HCT116 (cell line): Measurements from ENCODE around the gene MARCHF3. TPM values are rescaled to one million over a fixed set of nuclear protein-coding genes. Genes with fewer than 3 reads are reported as not detected.

ENCODE experiments used
- ATAC-seq: fragments of 200-7000 bp; cut with Tn5 transposase; 2 replicates; pipeline ENCODE4 v1.9.1; 2020; ENCODE audit warnings: mild to moderate bottlenecking, moderate library complexity
- BruUV-seq: library from RNA; stranded (reverse); fragments of 400-500 nt; replicated peaks from 2 replicates; lab custom pipeline; 2021; lab: Mats Ljungman, UMichigan
- CTCF ChIA-PET: fragments of 300-600 bp; sonication (Branson Sonifier 250); formaldehyde crosslinking; loops from one replicate; lab custom pipeline; 2021; ENCODE audit warnings: antibody characterized with exemption; lab: Charles Lee
- POLR2A ChIA-PET: fragments of 300-600, 350-600 bp; sonication (Branson Sonifier 250); formaldehyde crosslinking; loops from one replicate; lab custom pipeline; 2021; ENCODE audit warnings: antibody characterized with exemption; lab: Charles Lee
- RAD21 ChIA-PET, 2 experiments: fragments of 300-600 bp; sonication (Branson Sonifier 250); formaldehyde crosslinking; loops; one replicate each; lab custom pipeline; 2023; ENCODE audit warnings: low total read pairs in 2 of 2; ENCODE audit not compliant: uncharacterized antibody in 2 of 2, unreplicated experiment in 2 of 2, low non-redundant PET in 1 of 2; lab: Charles Lee
- DNase-seq: peaks from one replicate; pipeline ENCODE4 v3.0.0-alpha.2; 2010; ENCODE audit warnings: low read depth, low spot score
- H2AFZ ChIP-seq: fragments of 200-600 bp; shearing (Covaris generic), sonication (generic); 2 replicates; pipeline ENCODE4 v1.6.1; 2017; ENCODE audit warnings: low read depth, mixed run types, mixed read lengths, antibody characterized with exemption, low read length; ENCODE audit not compliant: poor library complexity, severe bottlenecking
- H3K27ac ChIP-seq: 2 replicates; pipeline ENCODE4 v1.5.1; 2012; ENCODE audit warnings: low read depth, low read length
- H3K27me3 ChIP-seq: fragments of 200-600 bp; sonication (generic); 2 replicates; pipeline ENCODE4 v1.6.1; 2016; ENCODE audit warnings: mixed run types, low read length, mixed read lengths; ENCODE audit not compliant: insufficient read depth
- H3K36me3 ChIP-seq, 2 experiments: fragments of 200-500 bp in 1 of 2; fragments of 200-600 bp in 1 of 2; sonication (Bioruptor generic) in 1 of 2; sonication (generic) in 1 of 2; 2 replicates each; pipeline versions ENCODE4 v1.5.1 to v1.6.1; 2014 to 2016; ENCODE audit warnings: low read length in 2 of 2, inconsistent platforms in 1 of 2, mixed read lengths in 1 of 2, mixed run types in 1 of 2; ENCODE audit not compliant: insufficient read depth in 2 of 2, control insufficient read depth in 1 of 2
- H3K4me1 ChIP-seq, 2 experiments: fragments of 200-600 bp in 1 of 2; sonication (generic) in 1 of 2; 2 replicates each; pipeline versions ENCODE4 v1.5.1 to v1.6.1; 2012 to 2017; ENCODE audit warnings: low read length in 2 of 2, inconsistent platforms in 1 of 2, mild to moderate bottlenecking in 1 of 2, mixed read lengths in 1 of 2, mixed run types in 1 of 2, moderate library complexity in 1 of 2; ENCODE audit not compliant: insufficient read depth in 2 of 2, control insufficient read depth in 1 of 2
- H3K4me2 ChIP-seq: fragments of 200-600 bp; sonication (generic); 2 replicates; pipeline ENCODE4 v1.6.1; 2017; ENCODE audit warnings: mixed run types, low read length, mixed read lengths
- H3K4me3 ChIP-seq, 2 experiments: fragments of 200-600 bp in 1 of 2; sonication (generic) in 1 of 2; replicated peaks in 1 of 2; 2 replicates each; pipeline ENCODE4 v1.5.1; 2011 to 2016; ENCODE audit warnings: low read length in 2 of 2, control low read depth in 1 of 2, low read depth in 1 of 2, mild to moderate bottlenecking in 1 of 2, mixed read lengths in 1 of 2, mixed run types in 1 of 2
- H3K79me2 ChIP-seq: fragments of 200-600 bp; sonication (generic); 2 replicates; pipeline ENCODE4 v1.6.1; 2017; ENCODE audit warnings: mild to moderate bottlenecking, mixed run types, low read length, moderate library complexity, mixed read lengths; ENCODE audit not compliant: insufficient read depth
- H3K9ac ChIP-seq: fragments of 200-600 bp; sonication (generic); 2 replicates; pipeline ENCODE4 v1.6.1; 2016; ENCODE audit warnings: low read length, mixed read lengths
- H3K9me2 ChIP-seq: fragments of 200-600 bp; sonication (generic), shearing (Covaris generic); 2 replicates; pipeline ENCODE4 v1.6.1; 2017; ENCODE audit warnings: mixed run types, mild to moderate bottlenecking, moderate library complexity; ENCODE audit not compliant: insufficient read depth
- H3K9me3 ChIP-seq, 2 experiments: fragments of 200-500 bp in 1 of 2; fragments of 200-600 bp in 1 of 2; sonication (Bioruptor generic) in 1 of 2; sonication (generic) in 1 of 2; 2 replicates each; pipeline ENCODE4 v1.6.1; 2014 to 2017; ENCODE audit warnings: low read length in 2 of 2, mixed read lengths in 2 of 2, inconsistent platforms in 1 of 2, low read depth in 1 of 2, mild to moderate bottlenecking in 1 of 2, mixed run types in 1 of 2, moderate library complexity in 1 of 2; ENCODE audit not compliant: control insufficient read depth in 1 of 2, insufficient read depth in 1 of 2
- H4K20me1 ChIP-seq: fragments of 200-600 bp; sonication (generic), shearing (Covaris generic); 2 replicates; pipeline ENCODE4 v1.6.1; 2017; ENCODE audit warnings: mixed run types, mild to moderate bottlenecking, moderate library complexity; ENCODE audit not compliant: insufficient read depth
- EZH2 ChIP-seq: fragments of 200-600 bp; sonication (generic); IDR thresholded peaks from 2 replicates; pipeline ENCODE4 v1.6.1; 2017; ENCODE audit warnings: antibody characterized with exemption, mixed run types
- SIN3A ChIP-seq: IDR thresholded peaks from 2 replicates; pipeline ENCODE4 v1.6.1; 2012; ENCODE audit warnings: low read depth
- SP1 ChIP-seq: IDR thresholded peaks from 2 replicates; pipeline ENCODE4 v1.6.1; 2012; ENCODE audit warnings: low read depth
- TCF7L2 ChIP-seq: IDR thresholded peaks from 2 replicates; pipeline ENCODE4 v1.7.0; 2011; ENCODE audit warnings: borderline replicate concordance, inconsistent platforms; ENCODE audit not compliant: insufficient read depth, insufficient read length; ENCODE audit errors: extremely low read depth
- YY1 ChIP-seq: IDR thresholded peaks from 2 replicates; pipeline ENCODE4 v1.6.1; 2011; ENCODE audit warnings: low read length, low read depth, moderate library complexity, mild to moderate bottlenecking; ENCODE audit not compliant: insufficient replicate concordance; ENCODE audit errors: extremely low read depth
- intact Hi-C: fragments of 100-400 bp; cut with micrococcal nuclease; formaldehyde crosslinking; loops from 2 replicates; pipeline ENCODE4 v1.10.0; 2022
- total RNA-seq: library from RNA; stranded (reverse); gene quantifications from one replicate; pipeline ENCODE4 v1.2.1, GENCODE V29; 2021; ENCODE audit not compliant: unreplicated experiment
- TF ChIP-seq, protein P1 (sequence below): IDR thresholded peaks from 2 replicates; pipeline ENCODE4 v1.6.1; 2012; ENCODE audit warnings: low read depth
- TF ChIP-seq, protein P2 (sequence below): IDR thresholded peaks from 2 replicates; pipeline ENCODE4 v1.6.1; 2012
- TF ChIP-seq, protein P3 (sequence below): IDR thresholded peaks from 2 replicates; pipeline ENCODE4 v1.6.1; 2011; ENCODE audit warnings: mild to moderate bottlenecking, low read length, moderate library complexity; ENCODE audit not compliant: insufficient replicate concordance; ENCODE audit errors: extremely low read depth

Gene MARCHF3
- total RNA-seq, 1 experiment from 2014 or later, result 2.3 TPM

DNA sequence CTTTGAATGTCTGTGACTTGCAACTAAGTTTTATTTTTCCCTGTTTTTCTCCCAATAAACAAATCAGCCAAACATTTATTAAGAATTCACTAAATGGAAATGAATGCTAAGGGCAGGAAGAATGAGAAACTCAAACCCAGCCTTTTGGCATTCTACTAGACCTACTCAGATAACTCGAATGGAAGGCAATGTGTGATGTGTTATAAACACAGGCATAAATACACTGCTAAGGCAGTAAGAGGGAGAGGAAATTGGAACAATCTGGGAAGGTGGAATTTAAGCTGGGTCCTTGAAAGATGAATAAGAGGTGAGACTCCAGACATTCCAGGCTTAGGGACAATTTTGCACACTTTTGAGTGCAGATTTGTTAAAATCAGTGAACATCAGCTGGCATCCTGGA, 34.7 kb downstream of the MARCHF3 start:
- no peaks in the 10 kb centered on the region for H3K79me2 ChIP-seq
- TF ChIP-seq YY1 (no peak), SP1 (no peak), TCF7L2 (no peak), SIN3A (no peak), EZH2 (no peak)
- TF ChIP-seq, protein P1, sequence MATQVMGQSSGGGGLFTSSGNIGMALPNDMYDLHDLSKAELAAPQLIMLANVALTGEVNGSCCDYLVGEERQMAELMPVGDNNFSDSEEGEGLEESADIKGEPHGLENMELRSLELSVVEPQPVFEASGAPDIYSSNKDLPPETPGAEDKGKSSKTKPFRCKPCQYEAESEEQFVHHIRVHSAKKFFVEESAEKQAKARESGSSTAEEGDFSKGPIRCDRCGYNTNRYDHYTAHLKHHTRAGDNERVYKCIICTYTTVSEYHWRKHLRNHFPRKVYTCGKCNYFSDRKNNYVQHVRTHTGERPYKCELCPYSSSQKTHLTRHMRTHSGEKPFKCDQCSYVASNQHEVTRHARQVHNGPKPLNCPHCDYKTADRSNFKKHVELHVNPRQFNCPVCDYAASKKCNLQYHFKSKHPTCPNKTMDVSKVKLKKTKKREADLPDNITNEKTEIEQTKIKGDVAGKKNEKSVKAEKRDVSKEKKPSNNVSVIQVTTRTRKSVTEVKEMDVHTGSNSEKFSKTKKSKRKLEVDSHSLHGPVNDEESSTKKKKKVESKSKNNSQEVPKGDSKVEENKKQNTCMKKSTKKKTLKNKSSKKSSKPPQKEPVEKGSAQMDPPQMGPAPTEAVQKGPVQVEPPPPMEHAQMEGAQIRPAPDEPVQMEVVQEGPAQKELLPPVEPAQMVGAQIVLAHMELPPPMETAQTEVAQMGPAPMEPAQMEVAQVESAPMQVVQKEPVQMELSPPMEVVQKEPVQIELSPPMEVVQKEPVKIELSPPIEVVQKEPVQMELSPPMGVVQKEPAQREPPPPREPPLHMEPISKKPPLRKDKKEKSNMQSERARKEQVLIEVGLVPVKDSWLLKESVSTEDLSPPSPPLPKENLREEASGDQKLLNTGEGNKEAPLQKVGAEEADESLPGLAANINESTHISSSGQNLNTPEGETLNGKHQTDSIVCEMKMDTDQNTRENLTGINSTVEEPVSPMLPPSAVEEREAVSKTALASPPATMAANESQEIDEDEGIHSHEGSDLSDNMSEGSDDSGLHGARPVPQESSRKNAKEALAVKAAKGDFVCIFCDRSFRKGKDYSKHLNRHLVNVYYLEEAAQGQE, result no peak
- TF ChIP-seq, protein P2, sequence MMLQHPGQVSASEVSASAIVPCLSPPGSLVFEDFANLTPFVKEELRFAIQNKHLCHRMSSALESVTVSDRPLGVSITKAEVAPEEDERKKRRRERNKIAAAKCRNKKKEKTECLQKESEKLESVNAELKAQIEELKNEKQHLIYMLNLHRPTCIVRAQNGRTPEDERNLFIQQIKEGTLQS, result no peak
- TF ChIP-seq, protein P3, sequence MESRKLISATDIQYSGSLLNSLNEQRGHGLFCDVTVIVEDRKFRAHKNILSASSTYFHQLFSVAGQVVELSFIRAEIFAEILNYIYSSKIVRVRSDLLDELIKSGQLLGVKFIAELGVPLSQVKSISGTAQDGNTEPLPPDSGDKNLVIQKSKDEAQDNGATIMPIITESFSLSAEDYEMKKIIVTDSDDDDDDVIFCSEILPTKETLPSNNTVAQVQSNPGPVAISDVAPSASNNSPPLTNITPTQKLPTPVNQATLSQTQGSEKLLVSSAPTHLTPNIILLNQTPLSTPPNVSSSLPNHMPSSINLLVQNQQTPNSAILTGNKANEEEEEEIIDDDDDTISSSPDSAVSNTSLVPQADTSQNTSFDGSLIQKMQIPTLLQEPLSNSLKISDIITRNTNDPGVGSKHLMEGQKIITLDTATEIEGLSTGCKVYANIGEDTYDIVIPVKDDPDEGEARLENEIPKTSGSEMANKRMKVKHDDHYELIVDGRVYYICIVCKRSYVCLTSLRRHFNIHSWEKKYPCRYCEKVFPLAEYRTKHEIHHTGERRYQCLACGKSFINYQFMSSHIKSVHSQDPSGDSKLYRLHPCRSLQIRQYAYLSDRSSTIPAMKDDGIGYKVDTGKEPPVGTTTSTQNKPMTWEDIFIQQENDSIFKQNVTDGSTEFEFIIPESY, result no peak
- H3K9me2 ChIP-seq, result no peaks in the 10 kb centered on the region
- ATAC-seq (no peak), DNase-seq (no peak)
- no peaks in the 10 kb centered on the region for H3K4me1 ChIP-seq
- BruUV-seq, result no TSS peak
- no peaks in the 10 kb centered on the region for H3K27me3 ChIP-seq
- no peak overlapping the region for H3K27ac ChIP-seq
- intact Hi-C loops, result no loop called here
- H3K36me3 ChIP-seq, result no peaks in the 10 kb centered on the region
- H3K4me2 ChIP-seq, result no peak overlapping the region
- H3K9ac ChIP-seq, result no peak overlapping the region
- no peaks in the 10 kb centered on the region for H4K20me1 ChIP-seq
- RAD21 ChIA-PET, result no interaction called here
- no peak overlapping the region for H2AFZ ChIP-seq
- H3K4me3 ChIP-seq, result no peak overlapping the region
- CTCF ChIA-PET, result no interaction called here
- POLR2A ChIA-PET, result no interaction called here
- H3K9me3 ChIP-seq, result no peaks in the 10 kb centered on the region
